HCT116 (cell line): ENCODE data around the gene TMEM247. TPM values are rescaled to one million over a fixed set of nuclear protein-coding genes. Genes with fewer than 3 reads are reported as not detected.
"Not testable (repeated sequence)": the region's sequence is repeated elsewhere in the genome, so short reads cannot be mapped to it uniquely, and the experiment has no call there.

ENCODE experiments used
- ATAC-seq: fragments of 200-7000 bp; cut with Tn5 transposase; 2 replicates; pipeline ENCODE4 v1.9.1; 2020; ENCODE audit warnings: mild to moderate bottlenecking, moderate library complexity
- BruUV-seq: library from RNA; stranded (reverse); fragments of 400-500 nt; replicated peaks from 2 replicates; lab custom pipeline; 2021; lab: Mats Ljungman, UMichigan
- CTCF ChIA-PET: fragments of 300-600 bp; sonication (Branson Sonifier 250); formaldehyde crosslinking; loops from one replicate; lab custom pipeline; 2021; ENCODE audit warnings: antibody characterized with exemption; lab: Charles Lee
- POLR2A ChIA-PET: fragments of 300-600, 350-600 bp; sonication (Branson Sonifier 250); formaldehyde crosslinking; loops from one replicate; lab custom pipeline; 2021; ENCODE audit warnings: antibody characterized with exemption; lab: Charles Lee
- RAD21 ChIA-PET, 2 experiments: fragments of 300-600 bp; sonication (Branson Sonifier 250); formaldehyde crosslinking; loops; one replicate each; lab custom pipeline; 2023; ENCODE audit warnings: low total read pairs in 2 of 2; ENCODE audit not compliant: uncharacterized antibody in 2 of 2, unreplicated experiment in 2 of 2, low non-redundant PET in 1 of 2; lab: Charles Lee
- DNase-seq: peaks from one replicate; pipeline ENCODE4 v3.0.0-alpha.2; 2010; ENCODE audit warnings: low read depth, low spot score
- H2AFZ ChIP-seq: fragments of 200-600 bp; shearing (Covaris generic), sonication (generic); 2 replicates; pipeline ENCODE4 v1.6.1; 2017; ENCODE audit warnings: low read depth, mixed run types, mixed read lengths, antibody characterized with exemption, low read length; ENCODE audit not compliant: poor library complexity, severe bottlenecking
- H3K27ac ChIP-seq: 2 replicates; pipeline ENCODE4 v1.5.1; 2012; ENCODE audit warnings: low read depth, low read length
- H3K27me3 ChIP-seq: fragments of 200-600 bp; sonication (generic); 2 replicates; pipeline ENCODE4 v1.6.1; 2016; ENCODE audit warnings: mixed run types, low read length, mixed read lengths; ENCODE audit not compliant: insufficient read depth
- H3K36me3 ChIP-seq, 2 experiments: fragments of 200-500 bp in 1 of 2; fragments of 200-600 bp in 1 of 2; sonication (Bioruptor generic) in 1 of 2; sonication (generic) in 1 of 2; 2 replicates each; pipeline versions ENCODE4 v1.5.1 to v1.6.1; 2014 to 2016; ENCODE audit warnings: low read length in 2 of 2, inconsistent platforms in 1 of 2, mixed read lengths in 1 of 2, mixed run types in 1 of 2; ENCODE audit not compliant: insufficient read depth in 2 of 2, control insufficient read depth in 1 of 2
- H3K4me1 ChIP-seq, 2 experiments: fragments of 200-600 bp in 1 of 2; sonication (generic) in 1 of 2; 2 replicates each; pipeline versions ENCODE4 v1.5.1 to v1.6.1; 2012 to 2017; ENCODE audit warnings: low read length in 2 of 2, inconsistent platforms in 1 of 2, mild to moderate bottlenecking in 1 of 2, mixed read lengths in 1 of 2, mixed run types in 1 of 2, moderate library complexity in 1 of 2; ENCODE audit not compliant: insufficient read depth in 2 of 2, control insufficient read depth in 1 of 2
- H3K4me2 ChIP-seq: fragments of 200-600 bp; sonication (generic); 2 replicates; pipeline ENCODE4 v1.6.1; 2017; ENCODE audit warnings: mixed run types, low read length, mixed read lengths
- H3K4me3 ChIP-seq, 2 experiments: fragments of 200-600 bp in 1 of 2; sonication (generic) in 1 of 2; replicated peaks in 1 of 2; 2 replicates each; pipeline ENCODE4 v1.5.1; 2011 to 2016; ENCODE audit warnings: low read length in 2 of 2, control low read depth in 1 of 2, low read depth in 1 of 2, mild to moderate bottlenecking in 1 of 2, mixed read lengths in 1 of 2, mixed run types in 1 of 2
- H3K79me2 ChIP-seq: fragments of 200-600 bp; sonication (generic); 2 replicates; pipeline ENCODE4 v1.6.1; 2017; ENCODE audit warnings: mild to moderate bottlenecking, mixed run types, low read length, moderate library complexity, mixed read lengths; ENCODE audit not compliant: insufficient read depth
- H3K9ac ChIP-seq: fragments of 200-600 bp; sonication (generic); 2 replicates; pipeline ENCODE4 v1.6.1; 2016; ENCODE audit warnings: low read length, mixed read lengths
- H3K9me2 ChIP-seq: fragments of 200-600 bp; sonication (generic), shearing (Covaris generic); 2 replicates; pipeline ENCODE4 v1.6.1; 2017; ENCODE audit warnings: mixed run types, mild to moderate bottlenecking, moderate library complexity; ENCODE audit not compliant: insufficient read depth
- H3K9me3 ChIP-seq, 2 experiments: fragments of 200-500 bp in 1 of 2; fragments of 200-600 bp in 1 of 2; sonication (Bioruptor generic) in 1 of 2; sonication (generic) in 1 of 2; 2 replicates each; pipeline ENCODE4 v1.6.1; 2014 to 2017; ENCODE audit warnings: low read length in 2 of 2, mixed read lengths in 2 of 2, inconsistent platforms in 1 of 2, low read depth in 1 of 2, mild to moderate bottlenecking in 1 of 2, mixed run types in 1 of 2, moderate library complexity in 1 of 2; ENCODE audit not compliant: control insufficient read depth in 1 of 2, insufficient read depth in 1 of 2
- H4K20me1 ChIP-seq: fragments of 200-600 bp; sonication (generic), shearing (Covaris generic); 2 replicates; pipeline ENCODE4 v1.6.1; 2017; ENCODE audit warnings: mixed run types, mild to moderate bottlenecking, moderate library complexity; ENCODE audit not compliant: insufficient read depth
- POLR2AphosphoS5 ChIP-seq: IDR thresholded peaks from 2 replicates; pipeline ENCODE4 v1.6.1; 2011; ENCODE audit warnings: mild to moderate bottlenecking, low read depth, low read length, moderate library complexity
- ZNF274 ChIP-seq: fragments of 200-500 bp; sonication (Bioruptor generic); IDR thresholded peaks from 2 replicates; pipeline ENCODE4 v1.6.1; 2014; ENCODE audit warnings: mild to moderate bottlenecking, low read depth, low read length, inconsistent platforms
- intact Hi-C: fragments of 100-400 bp; cut with micrococcal nuclease; formaldehyde crosslinking; loops from 2 replicates; pipeline ENCODE4 v1.10.0; 2022
- total RNA-seq: library from RNA; stranded (reverse); gene quantifications from one replicate; pipeline ENCODE4 v1.2.1, GENCODE V29; 2021; ENCODE audit not compliant: unreplicated experiment

TMEM247 gene
- total RNA-seq, 1 experiment from 2014 or later = not detected

DNA sequence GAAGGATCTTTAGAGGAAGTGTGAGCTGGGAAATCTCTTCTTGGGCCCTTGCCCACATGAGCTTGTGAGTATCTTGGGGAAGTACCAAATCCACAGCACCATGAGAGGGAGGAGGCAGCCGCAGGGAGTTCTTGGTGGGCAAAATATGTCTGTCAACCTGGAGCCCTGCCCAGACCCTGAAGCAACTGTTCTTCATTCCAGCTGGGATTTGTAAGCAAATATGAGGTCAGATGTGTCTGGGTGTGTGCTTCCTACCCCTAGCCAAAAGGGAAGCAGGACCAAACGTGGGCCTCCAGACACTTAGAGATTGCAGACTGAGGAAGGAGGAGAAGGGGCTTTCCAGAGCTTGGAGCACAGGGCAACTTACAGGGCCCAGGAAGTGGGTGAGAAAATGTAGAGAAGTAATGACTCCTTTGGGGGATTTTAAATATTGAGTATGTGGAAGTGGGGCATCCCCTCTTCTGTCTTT lies 41.9 kb downstream of the TMEM247 start:
- Histone ChIP-seq H3K4me2 (no peak overlapping the region), H3K27me3 (no peaks in the 10 kb centered on the region), H2AFZ (no peak overlapping the region), H4K20me1 (no peaks in the 10 kb centered on the region), H3K4me1 (no peaks in the 10 kb centered on the region), H3K9me3 (peaks cover 0 to 4% of the 10 kb centered on the region in 2 experiments; a peak in 2 of 4 replicates), H3K27ac (no peak overlapping the region), H3K9me2 (no peaks in the 10 kb centered on the region), H3K36me3 (no peaks in the 10 kb centered on the region), H3K79me2 (no peaks in the 10 kb centered on the region), H3K9ac (no peak overlapping the region), H3K4me3 (no peak overlapping the region)
- ChIA-PET CTCF (no interaction called here), POLR2A (no interaction called here), RAD21 (no interaction called here)
- intact Hi-C loops = no loop called here
- ATAC-seq = no peak
- TF ChIP-seq ZNF274 = no peak
- no peak for TF ChIP-seq POLR2AphosphoS5
- no peak for DNase-seq
- BruUV-seq = no TSS peak

DNA sequence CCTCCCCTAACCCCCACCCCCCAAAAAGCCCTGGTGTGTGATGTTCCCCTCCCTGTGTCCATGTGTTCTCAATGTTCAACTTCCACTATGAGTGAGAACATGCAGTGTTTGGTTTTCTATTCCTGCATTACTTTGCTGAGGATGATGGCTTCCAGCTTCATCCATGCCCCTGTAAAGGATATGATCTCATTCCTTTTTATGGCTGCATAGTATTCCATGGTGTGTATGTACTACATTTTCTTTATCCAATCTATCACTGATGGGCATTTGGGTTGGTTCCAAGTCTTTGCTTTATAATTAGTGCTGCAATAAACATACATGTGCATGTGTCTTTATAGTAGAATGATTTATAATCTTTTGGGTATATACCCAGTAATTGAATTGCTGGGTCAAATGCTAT lies 43.0 kb downstream of the TMEM247 start:
- H3K4me1 ChIP-seq, DNase-seq, H3K79me2 ChIP-seq, H3K9ac ChIP-seq, H3K9me2 ChIP-seq, H2AFZ ChIP-seq, BruUV-seq, ATAC-seq, H4K20me1 ChIP-seq, H3K27me3 ChIP-seq, POLR2A ChIA-PET, intact Hi-C loops, H3K36me3 ChIP-seq, H3K9me3 ChIP-seq, H3K4me2 ChIP-seq, CTCF ChIA-PET, H3K27ac ChIP-seq, H3K4me3 ChIP-seq, RAD21 ChIA-PET: not testable (repeated sequence)
